HEK293T (cell line): ENCODE measurements around the gene MPP4.
"Not testable (repeated sequence)": the region's sequence is repeated elsewhere in the genome, so short reads cannot be mapped to it uniquely, and the experiment has no call there.

Experiments
- CTCF ChIA-PET: fragments of 350-600 bp; formaldehyde crosslinking; extraction: SDS; loops from one replicate; lab custom pipeline; 2021; ENCODE audit warnings: antibody characterized with exemption, inconsistent platforms; lab: Yijun Ruan, JAX
- POLR2A ChIA-PET: fragments of 350-600 bp; formaldehyde crosslinking; extraction: SDS; loops from one replicate; lab custom pipeline; 2020; ENCODE audit warnings: antibody characterized with exemption, inconsistent platforms; lab: Yijun Ruan, JAX
- DNase-seq: peaks from one replicate; pipeline ENCODE4 v3.0.0; 2012; ENCODE audit warnings: mixed read lengths; ENCODE audit errors: extremely low spot score
- ARNT ChIP-seq: fragments of 450-650 bp; IDR thresholded peaks from 2 replicates; pipeline ENCODE4 v1.6.1; 2017; ENCODE audit warnings: mild to moderate bottlenecking
- BHLHE40 ChIP-seq: fragments of 450-650 bp; IDR thresholded peaks from 2 replicates; pipeline ENCODE4 v1.6.1; 2016; ENCODE audit warnings: mild to moderate bottlenecking, moderate library complexity, borderline replicate concordance
- CTBP1 ChIP-seq: fragments of 450-650 bp; IDR thresholded peaks from 2 replicates; pipeline ENCODE4 v1.6.1; 2016; ENCODE audit warnings: borderline replicate concordance
- ELF4 ChIP-seq: fragments of 450-650 bp; IDR thresholded peaks from 2 replicates; pipeline ENCODE4 v1.6.1; 2017; ENCODE audit warnings: antibody characterized with exemption
- FOXA1 ChIP-seq: fragments of 450-650 bp; IDR thresholded peaks from 2 replicates; pipeline ENCODE4 v1.6.1; 2016; ENCODE audit warnings: mild to moderate bottlenecking
- FOXK2 ChIP-seq: fragments of 450-650 bp; IDR thresholded peaks from 2 replicates; pipeline ENCODE4 v1.6.1; 2016; ENCODE audit warnings: mild to moderate bottlenecking
- FOXM1 ChIP-seq: fragments of 450-650 bp; IDR thresholded peaks from 2 replicates; pipeline ENCODE4 v1.6.1; 2017; ENCODE audit warnings: mild to moderate bottlenecking, borderline replicate concordance
- HDGF ChIP-seq: fragments of 450-650 bp; IDR thresholded peaks from 2 replicates; pipeline ENCODE4 v1.6.1; 2017; ENCODE audit warnings: antibody characterized with exemption, borderline replicate concordance
- L3MBTL2 ChIP-seq: fragments of 450-650 bp; conservative IDR thresholded peaks from 2 replicates; pipeline ENCODE4 v1.6.1; 2016; ENCODE audit warnings: mild to moderate bottlenecking
- LEF1 ChIP-seq: fragments of 450-650 bp; IDR thresholded peaks from 2 replicates; pipeline ENCODE4 v1.6.1; 2017; ENCODE audit warnings: mild to moderate bottlenecking, borderline replicate concordance
- NFRKB ChIP-seq: fragments of 450-650 bp; IDR thresholded peaks from 2 replicates; pipeline ENCODE4 v1.6.1; 2016; ENCODE audit warnings: mild to moderate bottlenecking, moderate library complexity
- SP1 ChIP-seq: fragments of 450-650 bp; IDR thresholded peaks from 2 replicates; pipeline ENCODE4 v1.6.1; 2017
- SUZ12 ChIP-seq: fragments of 450-650 bp; IDR thresholded peaks from 2 replicates; pipeline ENCODE4 v1.6.1; 2016; ENCODE audit warnings: mild to moderate bottlenecking
- TARDBP ChIP-seq: fragments of 450-650 bp; IDR thresholded peaks from 2 replicates; pipeline ENCODE4 v1.6.1; 2016
- ZNF384 ChIP-seq: fragments of 450-650 bp; IDR thresholded peaks from 2 replicates; pipeline ENCODE4 v1.6.1; 2016
- TF ChIP-seq, protein P1 (sequence below): fragments of 450-650 bp; IDR thresholded peaks from 2 replicates; pipeline ENCODE4 v1.6.1; 2016

MPP4 gene

DNA sequence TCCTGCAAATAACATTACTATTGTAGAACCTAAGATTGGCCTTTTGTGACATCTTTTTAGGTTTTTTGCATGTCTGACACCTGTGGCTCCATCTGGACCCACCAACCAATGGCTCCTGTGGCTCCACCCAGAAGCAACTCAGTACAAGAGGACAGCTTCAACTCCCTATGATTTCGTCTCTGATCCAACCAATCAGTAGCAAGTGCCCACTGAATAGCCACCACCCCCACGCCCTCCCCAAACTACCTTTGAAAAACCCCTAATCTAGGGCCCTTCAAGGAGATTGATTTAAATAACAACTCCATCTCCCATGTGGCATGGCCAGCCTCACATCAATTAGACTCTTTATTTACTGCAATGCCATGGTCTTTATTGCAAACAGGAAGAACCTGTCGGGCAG is 23.6 kb downstream of the MPP4 start:
- CTCF ChIA-PET, result interaction anchor here (0.6 kb wide), 1 partner anchor 367 kb away, joined by 4 read pairs; no protein-coding TSS in a partner anchor
- POLR2A ChIA-PET, result no interaction called here
- TF ChIP-seq FOXA1, result no peak
- no peak for TF ChIP-seq HDGF
- no peak for TF ChIP-seq BHLHE40
- TF ChIP-seq SP1, result no peak
- no peak for TF ChIP-seq CTBP1
- TF ChIP-seq ELF4, result no peak
- TF ChIP-seq L3MBTL2, result no peak
- TF ChIP-seq TARDBP, result no peak
- TF ChIP-seq ARNT, result no peak
- no peak for TF ChIP-seq FOXK2
- TF ChIP-seq SUZ12, result no peak
- TF ChIP-seq, protein P1, sequence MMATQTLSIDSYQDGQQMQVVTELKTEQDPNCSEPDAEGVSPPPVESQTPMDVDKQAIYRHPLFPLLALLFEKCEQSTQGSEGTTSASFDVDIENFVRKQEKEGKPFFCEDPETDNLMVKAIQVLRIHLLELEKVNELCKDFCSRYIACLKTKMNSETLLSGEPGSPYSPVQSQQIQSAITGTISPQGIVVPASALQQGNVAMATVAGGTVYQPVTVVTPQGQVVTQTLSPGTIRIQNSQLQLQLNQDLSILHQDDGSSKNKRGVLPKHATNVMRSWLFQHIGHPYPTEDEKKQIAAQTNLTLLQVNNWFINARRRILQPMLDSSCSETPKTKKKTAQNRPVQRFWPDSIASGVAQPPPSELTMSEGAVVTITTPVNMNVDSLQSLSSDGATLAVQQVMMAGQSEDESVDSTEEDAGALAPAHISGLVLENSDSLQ, result no peak
- no peak for TF ChIP-seq FOXM1
- TF ChIP-seq LEF1, result no peak
- no peak for TF ChIP-seq ZNF384
- no peak for TF ChIP-seq NFRKB
- DNase-seq, result no peak

DNA sequence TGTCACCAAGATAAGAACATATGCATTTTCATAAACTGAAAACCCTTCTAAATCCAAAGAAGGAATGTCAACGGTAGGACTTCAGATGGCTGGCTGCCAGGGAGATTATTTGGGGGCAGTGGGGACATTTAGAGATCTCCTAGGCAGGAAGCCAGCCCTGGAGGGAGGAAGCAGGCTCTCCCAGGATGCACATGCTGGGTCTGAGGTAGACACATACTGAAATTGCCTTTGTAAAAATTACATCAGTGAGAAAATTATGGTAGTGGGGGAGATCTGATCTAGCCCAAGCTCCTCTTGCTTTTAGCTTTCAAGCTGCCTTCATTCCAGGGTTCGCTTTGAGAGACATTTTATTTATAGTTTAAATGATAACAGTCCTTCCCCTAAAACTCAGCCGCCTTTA is 24.1 kb downstream of the MPP4 start:
- POLR2A ChIA-PET, result no interaction called here
- TF ChIP-seq LEF1 (no peak), ARNT (no peak), FOXK2 (no peak), FOXA1 (no peak), HDGF (no peak), CTBP1 (no peak), L3MBTL2 (no peak)
- TF ChIP-seq, protein P1, result no peak
- CTCF ChIA-PET, result no interaction called here
- DNase-seq, result no peak

DNA sequence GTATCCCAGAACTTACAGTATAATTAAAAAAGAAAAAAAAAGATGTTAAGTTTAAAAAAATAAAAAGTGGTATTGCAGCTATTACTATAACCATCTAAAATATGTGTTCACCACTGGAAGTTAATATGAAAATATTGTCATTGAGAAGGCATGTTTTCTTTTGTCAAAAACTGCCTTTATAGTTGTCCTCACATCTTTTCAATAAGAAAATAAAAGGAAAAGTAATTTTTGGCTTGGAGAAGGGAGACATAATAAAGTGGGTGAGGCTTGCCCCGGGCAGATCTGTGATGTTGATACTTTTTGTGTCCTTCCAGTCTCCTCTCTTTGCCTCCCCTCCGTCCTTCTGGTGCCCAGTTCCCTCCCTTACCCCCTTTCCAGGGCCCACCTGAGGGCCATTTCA is 24.9 kb downstream of the MPP4 start:
- CTCF ChIA-PET, result no interaction called here
- POLR2A ChIA-PET, result no interaction called here

DNA sequence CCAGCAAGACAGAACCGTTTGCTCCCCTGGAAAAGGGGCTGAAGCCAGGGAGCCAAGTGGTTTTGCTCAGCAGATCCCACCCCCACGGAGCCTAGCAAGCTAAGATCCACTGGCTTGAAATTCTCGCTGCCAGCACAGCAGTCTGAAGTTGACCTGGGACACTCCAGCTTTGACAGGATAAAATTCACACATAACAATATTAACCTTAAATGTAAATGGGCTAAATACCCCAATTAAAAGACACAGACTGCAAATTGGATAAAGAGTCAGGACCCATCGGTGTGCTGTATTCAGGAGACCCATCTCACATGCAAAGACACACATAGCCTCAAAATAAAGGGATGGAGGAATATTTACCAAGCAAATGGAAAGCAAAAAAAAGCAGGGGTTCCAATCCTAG is 27.2 kb downstream of the MPP4 start:
- POLR2A ChIA-PET, DNase-seq, CTCF ChIA-PET: not testable (repeated sequence)

More for the DNA sequence above, 24.9 kb downstream of the MPP4 start:
- no peak for TF ChIP-seq HDGF
- no peak for TF ChIP-seq SP1
- TF ChIP-seq TARDBP, result no peak
- TF ChIP-seq FOXA1, result no peak
- TF ChIP-seq NFRKB, result no peak
- TF ChIP-seq ELF4, result no peak
- TF ChIP-seq FOXK2, result no peak
- TF ChIP-seq BHLHE40, result no peak
- no peak for DNase-seq

DNA sequence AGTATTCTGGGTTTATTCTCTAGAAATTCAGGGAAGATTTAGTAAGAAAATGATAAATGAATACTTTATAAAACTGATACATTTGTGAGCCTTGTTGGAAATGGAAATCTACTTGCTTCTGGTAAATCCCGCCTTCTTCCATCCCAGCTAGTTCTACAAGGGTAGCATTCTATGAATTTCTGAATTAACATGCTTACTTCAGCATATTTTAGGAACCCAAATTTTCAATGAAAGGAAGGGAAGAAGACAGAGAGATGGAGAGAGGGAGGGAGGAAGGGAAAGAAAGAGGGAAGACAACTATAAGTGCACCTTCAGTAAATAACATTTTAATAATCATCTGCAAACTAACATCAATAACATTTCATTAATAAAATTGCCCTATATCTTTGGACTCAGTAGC is 28.6 kb downstream of the MPP4 start:
- no peak for DNase-seq
- ChIA-PET CTCF (no interaction called here), POLR2A (no interaction called here)
- no peak for TF ChIP-seq FOXM1
- TF ChIP-seq ELF4, result no peak
- no peak for TF ChIP-seq FOXK2
- TF ChIP-seq, protein P1, result no peak
- TF ChIP-seq SP1, result no peak
- no peak for TF ChIP-seq FOXA1
- no peak for TF ChIP-seq BHLHE40
- no peak for TF ChIP-seq ZNF384
- TF ChIP-seq ARNT, result no peak
- TF ChIP-seq HDGF, result no peak
- no peak for TF ChIP-seq CTBP1
- TF ChIP-seq SUZ12, result no peak
- no peak for TF ChIP-seq LEF1
- TF ChIP-seq L3MBTL2, result no peak

DNA sequence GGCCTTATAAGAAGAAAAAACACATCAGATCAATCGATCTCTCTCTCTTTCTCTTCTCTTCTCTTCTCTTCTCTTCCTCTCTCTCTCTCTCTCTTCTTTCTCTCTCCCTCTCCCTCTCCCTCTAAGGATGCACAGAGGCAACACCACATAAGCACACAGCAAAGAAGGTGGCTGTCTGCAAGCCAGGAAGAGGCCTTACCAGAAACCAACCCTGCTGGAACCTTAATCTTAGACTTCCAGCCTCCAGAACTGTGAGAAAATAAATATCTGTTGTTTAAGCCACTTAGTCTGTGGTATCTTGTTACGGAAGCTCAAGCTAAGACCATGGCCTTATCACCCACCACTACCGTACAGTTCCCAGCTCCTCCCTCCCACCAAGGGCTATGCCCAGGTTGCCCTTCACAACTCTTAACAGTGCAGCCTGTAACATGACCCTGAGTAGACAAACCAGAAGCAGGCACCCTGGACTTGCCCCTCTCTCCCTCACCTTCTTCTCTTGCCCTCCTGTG is 30.0 kb downstream of the MPP4 start:
- TF ChIP-seq, protein P1, result no peak
- no peak for TF ChIP-seq FOXK2
- no peak for TF ChIP-seq L3MBTL2
- no peak for TF ChIP-seq ELF4
- no peak for TF ChIP-seq SUZ12
- no peak for TF ChIP-seq FOXM1
- no peak for TF ChIP-seq TARDBP
- TF ChIP-seq ARNT, result no peak
- no peak for TF ChIP-seq HDGF
- no peak for TF ChIP-seq LEF1
- TF ChIP-seq FOXA1, result no peak
- no peak for TF ChIP-seq NFRKB
- TF ChIP-seq BHLHE40, result no peak
- ChIA-PET POLR2A (no interaction called here), CTCF (no interaction called here)
- no peak for DNase-seq
